HG03432 (cell line): ENCODE data around the gene GOSR2.
"Not testable (repeated sequence)": the region's sequence is repeated elsewhere in the genome, so short reads cannot be mapped to it uniquely, and the experiment has no call there.

Experiments
- ATAC-seq: cut with Tn5 transposase; IDR thresholded peaks from one replicate; pipeline ENCODE4 v1.9.1; 2021; ENCODE audit warnings: mild to moderate bottlenecking, moderate library complexity; ENCODE audit not compliant: unreplicated experiment

GOSR2 gene

DNA sequence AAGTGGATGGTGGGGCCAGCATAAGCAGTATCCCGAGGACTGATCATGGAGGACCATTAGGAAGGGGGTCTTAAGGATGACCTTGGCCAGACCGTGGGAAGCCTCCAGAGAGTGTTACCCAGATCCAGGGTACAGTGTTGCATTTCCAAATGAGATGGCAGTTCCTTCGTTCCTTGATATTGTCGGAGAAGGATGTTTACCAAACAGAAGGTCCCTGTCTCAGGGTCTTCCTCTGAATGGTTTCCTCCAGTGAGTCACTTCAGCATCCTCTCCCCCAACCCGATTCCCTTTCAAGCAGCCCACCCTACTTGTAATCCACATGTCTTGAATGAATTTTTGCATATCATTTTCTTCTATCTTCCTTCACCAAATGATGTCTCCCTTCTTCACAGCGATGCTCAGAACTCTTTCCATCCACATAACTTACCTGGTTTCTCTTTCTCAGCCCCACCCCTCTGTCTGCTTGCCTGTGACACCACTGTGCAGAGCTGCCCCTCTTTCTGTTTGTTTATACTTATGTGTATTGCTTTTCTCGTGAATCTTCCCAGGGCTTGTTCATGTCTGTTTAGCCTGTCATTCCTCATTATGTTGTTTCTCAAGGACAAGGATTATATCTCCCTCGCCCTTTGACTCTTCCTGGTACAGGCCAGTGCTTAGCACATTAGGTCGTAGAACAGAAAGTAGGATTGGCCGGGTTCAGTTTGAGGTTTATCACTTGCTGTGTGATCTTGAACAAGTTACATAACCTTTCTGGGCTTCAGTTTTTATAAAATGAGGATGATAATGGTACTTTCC lies 5.7 kb downstream of the GOSR2 start:
- ATAC-seq: no peak

DNA sequence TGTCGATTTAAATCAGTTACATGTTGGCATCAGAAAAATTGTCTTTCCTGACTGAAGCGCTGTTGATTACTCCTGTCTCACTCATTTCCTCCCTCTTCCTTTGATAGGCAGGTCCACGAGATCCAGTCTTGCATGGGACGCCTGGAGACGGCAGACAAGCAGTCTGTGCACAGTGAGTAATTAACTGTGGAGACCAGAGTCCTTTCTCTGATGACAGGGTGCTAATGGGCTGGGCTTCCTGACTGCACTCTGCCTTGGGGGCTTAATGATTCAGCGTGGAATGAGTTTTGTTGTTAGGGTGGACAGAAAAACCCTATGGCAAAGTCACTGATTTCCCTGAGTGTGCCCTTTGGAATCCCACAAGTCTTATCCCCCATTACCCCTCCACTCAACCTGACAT lies 6.5 kb downstream of the GOSR2 start:
- ATAC-seq: no peak

GRCh38 chr17:46930051-46930450 lies 7.1 kb downstream of the GOSR2 start:
- ATAC-seq: no peak

GRCh38 chr17:46931596-46931995 lies 8.6 kb downstream of the GOSR2 start:
- ATAC-seq: no peak

DNA sequence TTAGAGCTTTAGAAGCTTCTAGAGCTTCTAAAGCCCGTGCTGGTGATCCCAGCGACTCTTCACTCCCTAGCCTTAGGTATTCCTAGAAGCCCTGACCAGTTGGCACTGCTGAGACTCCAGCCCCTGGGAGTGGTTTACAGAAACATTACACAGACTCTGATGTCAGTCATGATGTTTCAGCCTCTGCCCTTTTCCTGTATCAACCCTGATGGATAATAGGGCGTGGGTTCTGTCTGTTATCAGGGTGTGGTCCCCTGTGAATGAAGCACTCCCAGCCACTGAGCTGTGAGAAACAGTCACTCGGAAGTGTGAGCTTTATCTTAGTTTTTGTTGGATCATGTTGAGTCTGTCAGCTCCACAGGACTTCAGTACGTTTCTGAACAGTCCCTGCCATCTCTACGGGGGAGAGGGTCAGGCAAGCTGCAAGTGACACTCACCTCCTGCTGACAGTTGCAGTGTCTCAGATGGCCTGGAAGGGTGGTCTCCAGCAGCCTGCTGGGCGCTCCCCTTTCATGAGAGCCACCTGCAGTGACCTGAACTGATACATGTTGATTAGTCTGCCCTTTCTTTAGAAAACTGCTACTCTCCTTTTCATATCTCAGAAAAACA lies 12.8 kb downstream of the GOSR2 start:
- ATAC-seq: no peak

- no peak for ATAC-seq
Measured at GRCh38 chr17:46940692-46941404, 17.9 kb downstream of the GOSR2 start.

DNA sequence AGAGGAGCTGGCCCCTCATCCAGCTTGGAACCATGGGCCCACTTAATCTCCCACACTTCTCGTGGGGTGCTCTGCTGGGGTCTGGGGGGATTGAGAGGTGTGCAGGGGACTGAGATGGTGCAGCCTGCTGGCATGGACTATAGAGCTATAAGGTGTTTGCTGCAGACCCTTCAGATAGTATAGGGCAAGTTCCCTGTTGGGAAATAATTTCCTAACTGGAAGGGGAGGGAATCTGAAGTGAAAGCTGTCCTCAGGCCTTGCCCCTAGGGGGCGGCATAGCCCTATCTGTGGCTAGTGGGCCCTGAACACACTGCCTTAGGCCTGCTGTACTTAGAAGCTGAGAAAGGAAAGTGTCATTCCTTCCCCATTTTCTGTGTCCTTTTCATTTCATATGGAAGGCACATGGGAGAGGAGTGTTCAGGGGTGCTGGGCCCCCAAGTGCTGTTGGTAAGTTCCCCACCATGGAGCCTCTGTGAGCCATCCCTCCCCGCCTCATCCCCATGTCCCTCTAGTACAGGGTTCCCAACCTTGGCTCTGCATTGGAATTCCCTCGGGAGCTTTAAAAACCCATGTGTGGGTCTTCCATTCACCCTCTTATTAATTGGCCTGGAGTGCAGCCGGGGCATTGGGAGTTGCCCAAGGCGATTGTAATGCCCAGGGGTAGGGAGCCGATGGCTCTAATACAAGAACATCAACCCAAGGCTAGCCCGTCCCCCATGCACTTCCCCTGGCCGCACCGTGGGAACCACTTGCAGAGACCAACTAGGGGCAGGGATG lies 19.7 kb downstream of the GOSR2 start:
- ATAC-seq: no peak

DNA sequence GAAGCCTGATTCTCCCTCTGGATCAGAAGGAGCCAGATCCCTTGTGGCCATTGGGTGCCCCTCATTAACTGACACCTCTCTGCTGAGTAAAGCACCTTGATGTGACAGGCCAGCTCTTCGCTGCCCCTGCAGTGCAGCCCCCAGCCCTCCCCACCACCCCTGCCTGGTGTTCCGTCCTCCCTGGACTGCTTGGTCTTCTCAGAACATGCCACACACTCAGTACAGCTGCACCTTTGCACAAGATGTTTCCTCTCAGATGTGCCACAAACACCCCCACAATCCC lies 20.2 kb downstream of the GOSR2 start:
- no peak for ATAC-seq

GRCh38 chr17:46943501-46944393 lies 20.8 kb downstream of the GOSR2 start:
- ATAC-seq: no peak

DNA sequence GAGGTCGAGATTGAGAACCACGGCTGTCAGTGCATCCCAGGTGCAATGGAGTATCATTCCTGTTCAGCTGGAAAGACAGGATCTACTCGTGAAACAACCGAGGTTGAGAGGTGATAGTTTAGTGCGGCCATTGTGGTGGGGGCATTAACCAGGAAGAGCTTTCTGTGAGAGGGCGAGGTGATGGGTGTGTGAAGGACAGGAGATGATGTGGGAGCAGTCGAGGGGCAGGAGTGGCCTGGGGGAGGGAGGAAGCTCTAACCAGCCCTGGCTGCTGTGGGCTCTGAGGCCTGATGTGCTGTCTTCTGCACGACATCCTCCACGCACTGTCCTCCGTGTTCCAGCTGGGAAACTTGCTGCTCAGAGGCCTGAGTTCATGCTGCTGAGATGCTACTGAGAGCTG lies 22.0 kb downstream of the GOSR2 start:
- ATAC-seq: no peak

- ATAC-seq: no peak
Measured at GRCh38 chr17:46947216-46947615, 24.3 kb downstream of the GOSR2 start.

- no peak for ATAC-seq
Measured at GRCh38 chr17:46948544-46948943, 25.6 kb downstream of the GOSR2 start.

GRCh38 chr17:46949291-46950174 lies 26.6 kb downstream of the GOSR2 start:
- ATAC-seq: no peak

- ATAC-seq: no peak
Measured at GRCh38 chr17:46950342-46950996, 27.5 kb downstream of the GOSR2 start.

DNA sequence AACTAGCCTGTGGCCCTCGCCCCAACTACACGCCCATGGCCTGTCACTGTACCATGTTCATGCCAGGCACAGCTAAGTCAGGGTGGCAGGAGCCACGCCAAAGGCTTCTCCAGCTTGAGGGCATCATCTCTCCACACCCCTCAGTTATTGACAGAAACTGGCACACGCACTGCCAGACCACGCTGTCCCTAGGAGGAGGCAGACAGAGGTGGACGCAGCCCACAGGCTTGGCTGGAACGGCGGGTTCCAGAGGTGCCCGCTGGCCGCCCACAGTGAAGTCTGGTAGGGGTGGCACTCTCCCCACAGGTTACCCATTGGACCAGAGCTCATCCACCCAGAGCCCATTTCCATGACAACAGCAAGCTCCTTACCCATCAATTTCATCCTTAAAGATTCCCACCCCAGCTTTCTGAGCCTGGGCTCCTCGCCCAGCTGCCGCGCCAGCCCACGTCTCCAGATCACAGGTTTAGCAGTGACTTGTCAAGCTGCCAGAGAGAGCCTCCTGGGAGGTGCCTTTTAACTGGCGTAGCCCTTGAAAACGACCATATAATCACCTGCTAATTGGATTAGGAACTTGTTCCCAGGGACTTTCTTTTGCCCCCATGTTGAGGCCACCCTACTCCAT lies 28.1 kb downstream of the GOSR2 start:
- ATAC-seq: no peak

DNA sequence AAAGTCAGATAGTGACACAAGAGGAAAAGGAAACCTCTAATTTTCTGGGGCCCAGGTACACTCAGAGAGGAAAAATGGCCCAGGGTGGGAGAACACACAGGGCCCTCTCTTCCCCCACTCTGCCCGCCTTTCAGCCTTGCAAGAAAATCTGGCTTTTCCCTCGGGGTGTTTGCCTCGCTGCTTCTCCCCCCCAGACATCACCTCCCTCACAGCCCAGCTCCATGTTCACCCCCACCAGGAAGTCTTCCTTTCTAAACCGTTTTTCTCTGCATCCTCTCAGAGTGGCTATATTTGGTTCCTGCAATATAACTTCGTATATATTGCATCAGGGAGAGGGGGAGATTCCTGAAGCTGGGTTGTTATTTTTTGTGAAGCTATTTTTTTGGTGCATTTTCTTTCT lies 28.7 kb downstream of the GOSR2 start:
- no peak for ATAC-seq

GRCh38 chr17:46952115-46952514 lies 29.2 kb downstream of the GOSR2 start:
- no peak for ATAC-seq

GRCh38 chr17:46953191-46953590 lies 30.2 kb downstream of the GOSR2 start:
- ATAC-seq: not testable (repeated sequence)
